HepG2 (cell line): ENCODE data around the gene TMF1. TPM values are rescaled to one million over a fixed set of nuclear protein-coding genes. Genes with fewer than 3 reads are reported as not detected.

Experiments used
- ATAC-seq: fragments of 200-7000 bp; cut with Tn5 transposase; 3 replicates; pipeline ENCODE4 v1.9.1; 2020; ENCODE audit warnings: mild to moderate bottlenecking, moderate library complexity
- BruUV-seq: library from RNA; stranded (reverse); fragments of 400-500 nt; replicated peaks from 2 replicates; lab custom pipeline; 2021; lab: Mats Ljungman, UMichigan
- CTCF ChIA-PET: fragments of 300-600 bp; formaldehyde crosslinking; extraction: SDS; loops from one replicate; lab custom pipeline; 2021; ENCODE audit warnings: low total read pairs, inconsistent platforms, low intra/inter-chr PET ratio; lab: Yijun Ruan, JAX
- POLR2A ChIA-PET: fragments of 350-600 bp; sonication (Branson Sonifier 250); formaldehyde crosslinking; loops from one replicate; lab custom pipeline; 2020; ENCODE audit warnings: antibody characterized with exemption, inconsistent platforms; lab: Yijun Ruan, JAX
- DNase-seq: peaks from one replicate; pipeline ENCODE4 v3.0.0-alpha.2; 2015; ENCODE audit warnings: low spot score
- FAIRE-seq: peaks from 3 replicates; lab custom pipeline; 2011; peaks lifted over from hg19 to GRCh38; lab: Jason Lieb, UNC
- H2AFZ ChIP-seq: one replicate; pipeline ENCODE4 v1.6.1; 2011; ENCODE audit warnings: low read length, inconsistent platforms
- H3K27ac ChIP-seq: fragments of 300-600 bp; 3 replicates; pipeline ENCODE4 v1.8.0; 2011; ENCODE audit warnings: mixed run types, mild to moderate bottlenecking, mixed read lengths, low read length, inconsistent platforms; ENCODE audit not compliant: insufficient read depth; ENCODE audit errors: extremely low read length
- H3K27me3 ChIP-seq, 2 experiments: fragments of 200-600 bp in 1 of 2; 2 replicates in 1 of 2; 3 replicates in 1 of 2; pipeline versions ENCODE4 v1.6.0 to v1.8.0; 2011; ENCODE audit warnings: low read length in 2 of 2, mild to moderate bottlenecking in 2 of 2, moderate library complexity in 2 of 2, inconsistent platforms in 1 of 2; ENCODE audit not compliant: insufficient read depth in 2 of 2, control insufficient read depth in 1 of 2
- H3K36me3 ChIP-seq, 2 experiments: fragments of 200-600 bp in 1 of 2; replicated peaks in 1 of 2; 2 replicates in 1 of 2; 3 replicates in 1 of 2; pipeline versions ENCODE4 v1.5.1 to v1.8.0; 2011; ENCODE audit warnings: low read length in 2 of 2, inconsistent platforms in 1 of 2; ENCODE audit not compliant: insufficient read depth in 2 of 2, control insufficient read depth in 1 of 2
- H3K4me1 ChIP-seq: 2 replicates; pipeline ENCODE4 v1.5.1; 2012; ENCODE audit warnings: low read length, inconsistent platforms; ENCODE audit not compliant: insufficient read depth
- H3K4me2 ChIP-seq: 2 replicates; pipeline ENCODE4 v1.6.0; 2011; ENCODE audit warnings: low read depth, low read length, inconsistent platforms
- H3K4me3 ChIP-seq, 3 experiments: fragments of 200-600 bp in 1 of 3; sonication (generic), shearing (Covaris generic) in 1 of 3; replicated peaks in 1 of 3; 2 replicates each; pipeline ENCODE4 v1.5.1; 2011 to 2016; ENCODE audit warnings: low read length in 3 of 3, inconsistent platforms in 2 of 3, low read depth in 2 of 3, mild to moderate bottlenecking in 2 of 3, control low read depth in 1 of 3, mixed read lengths in 1 of 3; ENCODE audit not compliant: insufficient read depth in 1 of 3
- H3K79me2 ChIP-seq: one replicate; pipeline ENCODE4 v1.6.1; 2011; ENCODE audit warnings: low read length, inconsistent platforms; ENCODE audit not compliant: insufficient read depth
- H3K9ac ChIP-seq: 2 replicates; pipeline ENCODE4 v1.6.0; 2011; ENCODE audit warnings: mild to moderate bottlenecking, low read depth, low read length, inconsistent platforms; ENCODE audit not compliant: insufficient read depth
- H3K9me3 ChIP-seq: 2 replicates; pipeline ENCODE4 v1.5.1; 2012; ENCODE audit warnings: mild to moderate bottlenecking, low read length
- H4K20me1 ChIP-seq: 2 replicates; pipeline ENCODE4 v1.6.0; 2011; ENCODE audit warnings: inconsistent platforms, mild to moderate bottlenecking, low read length, moderate library complexity; ENCODE audit not compliant: insufficient read depth
- ATF4 ChIP-seq, 2 experiments: fragments of 450-650 bp in 1 of 2; sonication (generic) in 1 of 2; formaldehyde crosslinking; IDR thresholded peaks; 2 replicates each; pipeline versions ENCODE4 v1.5.0 to v1.8.0; 2020 to 2022; ENCODE audit warnings: mild to moderate bottlenecking in 1 of 2, missing genetic modification reagents in 1 of 2
- DMTF1 ChIP-seq: sonication (generic); formaldehyde crosslinking; IDR thresholded peaks from 2 replicates; pipeline ENCODE4 v1.4.0; 2020; ENCODE audit warnings: mild to moderate bottlenecking, missing genetic modification reagents
- GMEB1 ChIP-seq: sonication (generic); formaldehyde crosslinking; IDR thresholded peaks from 2 replicates; pipeline ENCODE4 v1.5.1; 2020; ENCODE audit warnings: missing genetic modification reagents, mild to moderate bottlenecking, borderline replicate concordance
- HES4 ChIP-seq: sonication (generic); formaldehyde crosslinking; IDR thresholded peaks from 2 replicates; pipeline ENCODE4 v1.9.0; 2021; ENCODE audit warnings: mild to moderate bottlenecking, missing genetic modification reagents, borderline replicate concordance
- MAFK ChIP-seq, 2 experiments: IDR thresholded peaks in 1 of 2; conservative IDR thresholded peaks in 1 of 2; 2 replicates each; pipeline ENCODE4 v1.6.1; 2011; ENCODE audit warnings: improper control_type of control experiment in 2 of 2, low read length in 2 of 2
- NFRKB ChIP-seq: fragments of 450-650 bp; IDR thresholded peaks from 2 replicates; pipeline ENCODE4 v1.6.1; 2017
- RFXAP ChIP-seq: sonication (generic); formaldehyde crosslinking; IDR thresholded peaks from 2 replicates; pipeline ENCODE4 v1.4.0; 2020; ENCODE audit warnings: missing genetic modification reagents, borderline replicate concordance
- SAP130 ChIP-seq: IDR thresholded peaks from 2 replicates; pipeline ENCODE4 v1.6.1; 2016; ENCODE audit warnings: low read depth
- SMAD9 ChIP-seq: sonication (generic); formaldehyde crosslinking; IDR thresholded peaks from 2 replicates; pipeline ENCODE4 v1.5.1; 2020; ENCODE audit warnings: mild to moderate bottlenecking, missing genetic modification reagents
- SNAPC4 ChIP-seq: sonication (generic); formaldehyde crosslinking; IDR thresholded peaks from 2 replicates; pipeline ENCODE4 v1.4.0; 2020; ENCODE audit warnings: mild to moderate bottlenecking, missing genetic modification reagents
- ZNF101 ChIP-seq: sonication (generic); formaldehyde crosslinking; IDR thresholded peaks from 2 replicates; pipeline ENCODE4 v1.4.0; 2020; ENCODE audit warnings: mild to moderate bottlenecking, low read depth, missing genetic modification reagents, borderline replicate concordance
- ZNF124 ChIP-seq: sonication (generic); formaldehyde crosslinking; IDR thresholded peaks from 2 replicates; pipeline ENCODE4 v1.4.0; 2020; ENCODE audit warnings: missing genetic modification reagents
- ZNF775 ChIP-seq: sonication (generic); formaldehyde crosslinking; IDR thresholded peaks from 2 replicates; pipeline ENCODE4 v1.4.0; 2020; ENCODE audit warnings: missing genetic modification reagents, mild to moderate bottlenecking, moderate library complexity, borderline replicate concordance
- WGBS: methylation state at CpG from one replicate; pipeline ENCODE4 v1.1.6; 2017; ENCODE audit warnings: low lambda C conversion rate; 5-methylcytosine and 5-hydroxymethylcytosine counted together
- in situ Hi-C: cut with HindIII; loops from 2 replicates; pipeline ENCODE4 v1.10.0; 2017; ENCODE audit warnings: low pct_unique_long_range_greater_than_20kb; ENCODE audit not compliant: extremely low pct_ligation_motif_present
- intact Hi-C: fragments of 100-400 bp; cut with micrococcal nuclease; formaldehyde crosslinking; loops from one replicate; pipeline ENCODE4 v1.10.0; 2022; ENCODE audit not compliant: unreplicated experiment
- polyA plus RNA-seq, 8 experiments: library from polyadenylated mRNA; depleted of rRNA in 3 of 8; stranded (reverse) in 7 of 8; unstranded in 1 of 8; fragments of >200 nt; fragmentation: Illumina TruSeq in 4 of 8; extraction: Trizol in 4 of 8; gene quantifications; 2 replicates each; pipeline versions ENCODE4 v1.2.1 to v1.2.3, GENCODE V29; 2011 to 2016; ENCODE audit warnings: low read depth in 4 of 8, missing spikeins in 1 of 8, mixed read lengths in 1 of 8; ENCODE audit not compliant: insufficient read depth in 1 of 8
- total RNA-seq, 5 experiments: library from RNA; depleted of rRNA; stranded (reverse); fragments of >200 nt; fragmentation: Illumina TruSeq; extraction: Trizol; gene quantifications; 2 replicates each; pipeline ENCODE4 v1.2.3, GENCODE V29; 2016; ENCODE audit warnings: low read depth in 1 of 5

Gene TMF1
- total and polyA plus RNA-seq, 2 of the 13 experiments (the other 11 are each of a cell fraction or from before 2014, with no cell fraction given) = 12.1 to 38.4 TPM

GRCh38 chr3:68974711-68975110 is 77.4 kb downstream of the TMF1 start (continued):
- TF ChIP-seq SNAPC4 = no peak
- TF ChIP-seq ATF4 (CRISPR knock-in tag; IDR thresholded peaks at IDR 0.05) = no peak

- POLR2A ChIA-PET = no interaction called here
- Histone ChIP-seq H3K4me2 (no peak overlapping the region), H3K27me3 (peaks cover 0 to 23% of the 10 kb centered on the region in 2 experiments; a peak in 2 of 5 replicates), H3K9ac (no peak overlapping the region), H3K9me3 (no peaks in the 10 kb centered on the region), H3K79me2 (no peaks in the 10 kb centered on the region), H3K36me3 (peaks cover 2 to 16% of the 10 kb centered on the region in 2 experiments; a peak in 2 of 5 replicates), H2AFZ (no peak overlapping the region), H4K20me1 (no peaks in the 10 kb centered on the region), H3K4me1 (no peaks in the 10 kb centered on the region), H3K27ac (no peak overlapping the region), H3K4me3 (no peak overlapping the region)
- no peak for FAIRE-seq
- CTCF ChIA-PET = no interaction called here
- 60% methylated on average over 7 of the region's 7 CpGs for WGBS
- in situ Hi-C loops (loop anchor here (5.0 kb wide), 1 partner anchor 81 kb away; no protein-coding TSS in a partner anchor), intact Hi-C loops (loop anchor here (2.0 to 5.0 kb wide), 2 partner anchors 53 to 1591 kb away; no protein-coding TSS in a partner anchor)
- no TSS peak for BruUV-seq
- no peak for DNase-seq
- no peak; the same call in 2 of the 3 replicates for ATAC-seq
- TF ChIP-seq DMTF1 (CRISPR knock-in tag) = no peak
- TF ChIP-seq GMEB1 (CRISPR knock-in tag) = no peak
- no peak for TF ChIP-seq ZNF124 (CRISPR knock-in tag)
- no peak for TF ChIP-seq SAP130 (CRISPR knock-in tag)
- no peak for TF ChIP-seq ZNF101 (CRISPR knock-in tag)
- no peak for TF ChIP-seq HES4 (CRISPR knock-in tag)
- TF ChIP-seq MAFK (conservative IDR thresholded peaks at IDR 0.05 in 1 of 2, IDR thresholded peaks at IDR 0.05 in 1 of 2; ENCODE audit: low read length in 2 of 2) = no peak
- TF ChIP-seq SMAD9 (CRISPR knock-in tag) = no peak
- no peak for TF ChIP-seq RFXAP (CRISPR knock-in tag)
- no peak for TF ChIP-seq NFRKB
- TF ChIP-seq ZNF775 (CRISPR knock-in tag) = no peak
Measured at GRCh38 chr3:68973639-68974038, 78.5 kb downstream of the TMF1 start.
